Neural crest cell (in vitro differentiated cells): ENCODE measurements around the gene GPC6. TPM values are rescaled to one million over a fixed set of nuclear protein-coding genes. Genes with fewer than 3 reads are reported as not detected.

ENCODE experiments used
- DNase-seq: peaks from one replicate; pipeline ENCODE4 v3.0.0; 2021; ENCODE audit warnings: low read depth, mixed read lengths, low spot score
- H3K27ac Mint-ChIP-seq: one replicate; pipeline ENCODE4 v1.8.0; 2021; ENCODE audit warnings: mild to moderate bottlenecking, mixed read lengths; ENCODE audit not compliant: unreplicated experiment
- H3K27me3 Mint-ChIP-seq: 2 replicates; pipeline ENCODE4 v1.8.0; 2021; ENCODE audit warnings: low read depth, mild to moderate bottlenecking, mixed read lengths
- H3K36me3 Mint-ChIP-seq: 2 replicates; pipeline ENCODE4 v1.8.0; 2021; ENCODE audit warnings: low read depth, mild to moderate bottlenecking, mixed read lengths
- H3K4me1 Mint-ChIP-seq: 2 replicates; pipeline ENCODE4 v1.8.0; 2021; ENCODE audit warnings: mixed read lengths
- H3K4me3 Mint-ChIP-seq: one replicate; pipeline ENCODE4 v1.8.0; 2021; ENCODE audit warnings: mild to moderate bottlenecking, mixed read lengths
- H3K9me3 Mint-ChIP-seq: 2 replicates; pipeline ENCODE4 v1.8.0; 2021; ENCODE audit warnings: mixed read lengths
- CTCF ChIP-seq: fragments of 200-600 bp; sonication (generic); conservative IDR thresholded peaks from 2 replicates; pipeline ENCODE4 v1.5.0; 2021; ENCODE audit warnings: antibody characterized with exemption, mild to moderate bottlenecking
- total RNA-seq: library from RNA; stranded (reverse); gene quantifications from 2 replicates; pipeline ENCODE4 v1.2.1, GENCODE V29; 2021

GPC6 gene
- total RNA-seq, 1 donor from 2014 or later, result 13.4 TPM

GRCh38 chr13:93352616-93353015 lies 126.0 kb downstream of the GPC6 start:
- DNase-seq, result no peak
- Mint-ChIP-seq H3K36me3 (peaks cover under 1% of the 10 kb centered on the region), H3K27me3 (no peaks in the 10 kb centered on the region), H3K4me1 (no peaks in the 10 kb centered on the region), H3K27ac (no peak overlapping the region), H3K9me3 (peaks cover 2% of the 10 kb centered on the region), H3K4me3 (no peak overlapping the region)
- no peak for TF ChIP-seq CTCF

GRCh38 chr13:93355094-93355493 lies 128.5 kb downstream of the GPC6 start:
- Mint-ChIP-seq H3K27ac (no peak overlapping the region), H3K4me3 (no peak overlapping the region), H3K4me1 (no peaks in the 10 kb centered on the region), H3K36me3 (no peaks in the 10 kb centered on the region), H3K27me3 (no peaks in the 10 kb centered on the region), H3K9me3 (peaks cover 2% of the 10 kb centered on the region)
- DNase-seq, result no peak
- TF ChIP-seq CTCF, result no peak

- Mint-ChIP-seq H3K36me3 (no peaks in the 10 kb centered on the region), H3K4me3 (no peak overlapping the region), H3K4me1 (no peaks in the 10 kb centered on the region), H3K27ac (no peak overlapping the region), H3K27me3 (no peaks in the 10 kb centered on the region), H3K9me3 (peaks cover 2% of the 10 kb centered on the region)
- no peak for TF ChIP-seq CTCF
- DNase-seq, result no peak
These were observed 129.9 kb downstream of the GPC6 start for GRCh38 chr13:93356469-93356868.

- Mint-ChIP-seq H3K4me1 (no peaks in the 10 kb centered on the region), H3K9me3 (peaks cover 3% of the 10 kb centered on the region), H3K4me3 (no peak overlapping the region), H3K27me3 (no peaks in the 10 kb centered on the region), H3K36me3 (no peaks in the 10 kb centered on the region), H3K27ac (no peak overlapping the region)
- no peak for TF ChIP-seq CTCF
- no peak for DNase-seq
These were observed 133.4 kb downstream of the GPC6 start for GRCh38 chr13:93360021-93360420.

GRCh38 chr13:93361703-93362102 lies 135.1 kb downstream of the GPC6 start:
- Mint-ChIP-seq H3K4me1 (no peaks in the 10 kb centered on the region), H3K27ac (no peak overlapping the region), H3K4me3 (no peak overlapping the region), H3K27me3 (no peaks in the 10 kb centered on the region), H3K36me3 (no peaks in the 10 kb centered on the region), H3K9me3 (peaks cover 3% of the 10 kb centered on the region)
- DNase-seq, result no peak
- no peak for TF ChIP-seq CTCF

- no peaks in the 10 kb centered on the region for H3K36me3 Mint-ChIP-seq
- no peaks in the 10 kb centered on the region for H3K4me1 Mint-ChIP-seq
- H3K27ac Mint-ChIP-seq, result no peak overlapping the region
- no peak for TF ChIP-seq CTCF
- H3K27me3 Mint-ChIP-seq, result no peaks in the 10 kb centered on the region
- no peak overlapping the region for H3K4me3 Mint-ChIP-seq
- peaks cover 3% of the 10 kb centered on the region for H3K9me3 Mint-ChIP-seq
- no peak for DNase-seq
These were observed 137.6 kb downstream of the GPC6 start for GRCh38 chr13:93364166-93364565.
